Rectal smooth muscle tissue (tissue), 1 donor: ENCODE measurements around the gene DTL.

Experiments
- H3K27ac ChIP-seq: one replicate; pipeline ENCODE4 v1.7.0; 2013; ENCODE audit warnings: low read depth, low read length, inconsistent platforms
- H3K27me3 ChIP-seq: one replicate; pipeline ENCODE4 v1.7.0; 2013; ENCODE audit warnings: low read length; ENCODE audit not compliant: control insufficient read depth, insufficient read depth
- H3K36me3 ChIP-seq: one replicate; pipeline ENCODE4 v1.7.0; 2013; ENCODE audit warnings: low read length; ENCODE audit not compliant: control insufficient read depth, insufficient read depth
- H3K4me1 ChIP-seq: one replicate; pipeline ENCODE4 v1.7.0; 2013; ENCODE audit warnings: low read length; ENCODE audit not compliant: control insufficient read depth, insufficient read depth
- H3K4me3 ChIP-seq: one replicate; pipeline ENCODE4 v1.7.0; 2013; ENCODE audit warnings: low read length
- H3K9ac ChIP-seq: one replicate; pipeline ENCODE4 v1.7.0; 2013; ENCODE audit warnings: low read length

Gene DTL

GRCh38 chr1:212106286-212106792 is 70.8 kb downstream of the DTL start:
- no peak overlapping the region for H3K9ac ChIP-seq
- H3K27me3 ChIP-seq, result no peaks in the 10 kb centered on the region
- H3K36me3 ChIP-seq, result no peaks in the 10 kb centered on the region
- no peak overlapping the region for H3K27ac ChIP-seq
- no peak overlapping the region for H3K4me3 ChIP-seq
- no peaks in the 10 kb centered on the region for H3K4me1 ChIP-seq

DNA sequence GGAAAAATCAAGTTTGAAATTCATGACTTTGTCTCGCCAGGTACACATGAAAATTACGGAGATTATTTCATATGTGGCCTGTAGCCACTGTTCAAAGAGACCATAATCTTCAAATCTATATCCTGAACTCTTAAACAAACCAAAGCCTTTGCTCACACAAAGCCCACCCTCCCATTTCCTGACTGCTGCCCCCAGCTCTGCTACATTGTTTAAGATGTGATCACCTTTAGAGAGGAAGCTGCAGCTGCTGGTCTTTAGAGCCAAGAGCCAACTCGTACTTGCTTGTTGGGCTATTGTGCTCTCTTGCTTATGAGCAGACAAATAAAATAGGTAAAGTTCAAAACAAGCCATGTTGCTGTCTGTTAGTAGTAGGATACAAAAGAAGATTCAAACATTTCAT is 71.9 kb downstream of the DTL start:
- no peak overlapping the region for H3K4me3 ChIP-seq
- no peak overlapping the region for H3K27ac ChIP-seq
- no peak overlapping the region for H3K9ac ChIP-seq
- H3K36me3 ChIP-seq, result no peaks in the 10 kb centered on the region
- H3K27me3 ChIP-seq, result no peaks in the 10 kb centered on the region
- no peaks in the 10 kb centered on the region for H3K4me1 ChIP-seq

- H3K4me1 ChIP-seq, result no peaks in the 10 kb centered on the region
- H3K9ac ChIP-seq, result no peak overlapping the region
- no peaks in the 10 kb centered on the region for H3K27me3 ChIP-seq
- H3K27ac ChIP-seq, result no peak overlapping the region
- H3K36me3 ChIP-seq, result no peaks in the 10 kb centered on the region
- no peak overlapping the region for H3K4me3 ChIP-seq
Observed at GRCh38 chr1:212108187-212108586, 72.6 kb downstream of the DTL start.

DNA sequence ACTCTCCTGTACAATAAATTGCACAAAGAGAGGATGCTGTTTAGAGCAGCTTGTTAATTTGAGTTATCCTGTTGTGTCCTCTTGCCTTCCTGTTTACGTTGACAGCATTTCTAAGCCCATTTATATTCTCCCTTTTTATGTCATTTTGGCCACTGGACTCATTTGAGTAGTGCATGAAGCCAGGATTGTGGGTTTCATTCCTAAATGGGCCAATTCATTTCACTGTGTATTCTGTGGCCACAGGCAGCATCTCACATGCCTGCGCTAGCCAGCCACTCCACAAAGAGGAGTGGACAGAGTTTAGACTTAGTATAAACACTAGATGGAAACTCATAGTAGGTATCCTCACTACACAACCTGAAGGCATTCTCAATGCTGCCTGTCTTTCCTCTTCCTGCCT is 73.4 kb downstream of the DTL start:
- Histone ChIP-seq H3K36me3 (no peaks in the 10 kb centered on the region), H3K4me3 (no peak overlapping the region), H3K4me1 (no peaks in the 10 kb centered on the region), H3K27ac (no peak overlapping the region), H3K27me3 (no peaks in the 10 kb centered on the region), H3K9ac (no peak overlapping the region)

- H3K36me3 ChIP-seq, result no peaks in the 10 kb centered on the region
- H3K27me3 ChIP-seq, result no peaks in the 10 kb centered on the region
- H3K9ac ChIP-seq, result no peak overlapping the region
- H3K4me1 ChIP-seq, result no peaks in the 10 kb centered on the region
- no peak overlapping the region for H3K27ac ChIP-seq
- H3K4me3 ChIP-seq, result no peak overlapping the region
Observed at GRCh38 chr1:212109728-212110127, 74.2 kb downstream of the DTL start.

- Histone ChIP-seq H3K4me3 (no peak overlapping the region), H3K27ac (no peak overlapping the region), H3K4me1 (no peaks in the 10 kb centered on the region), H3K36me3 (no peaks in the 10 kb centered on the region), H3K9ac (no peak overlapping the region), H3K27me3 (no peaks in the 10 kb centered on the region)
Observed at GRCh38 chr1:212110617-212111016, 75.1 kb downstream of the DTL start.

- Histone ChIP-seq H3K4me1 (no peaks in the 10 kb centered on the region), H3K27ac (no peak overlapping the region), H3K9ac (no peak overlapping the region), H3K36me3 (no peaks in the 10 kb centered on the region), H3K27me3 (no peaks in the 10 kb centered on the region), H3K4me3 (no peak overlapping the region)
Observed at GRCh38 chr1:212111536-212111935, 76.0 kb downstream of the DTL start.

DNA sequence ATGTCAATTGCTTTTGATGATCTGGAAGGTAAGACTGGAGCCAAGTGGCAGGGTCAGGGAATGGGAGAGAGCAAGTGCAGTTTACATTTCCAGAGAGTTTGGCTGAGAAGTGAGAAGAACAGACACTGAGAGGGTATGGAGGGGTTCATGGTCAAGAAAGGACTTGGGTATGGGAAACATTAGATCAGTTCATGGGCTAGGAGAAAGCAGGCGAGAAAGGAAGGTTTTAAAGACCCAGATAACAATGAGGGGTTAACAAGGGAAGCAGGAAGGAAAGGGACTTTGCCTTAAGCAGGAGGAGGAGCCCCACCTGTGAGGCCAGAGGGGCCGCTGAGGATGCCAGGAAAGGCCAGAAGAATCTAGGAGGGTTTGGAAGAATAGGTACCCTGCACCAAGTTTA is 78.2 kb downstream of the DTL start:
- no peaks in the 10 kb centered on the region for H3K4me1 ChIP-seq

DNA sequence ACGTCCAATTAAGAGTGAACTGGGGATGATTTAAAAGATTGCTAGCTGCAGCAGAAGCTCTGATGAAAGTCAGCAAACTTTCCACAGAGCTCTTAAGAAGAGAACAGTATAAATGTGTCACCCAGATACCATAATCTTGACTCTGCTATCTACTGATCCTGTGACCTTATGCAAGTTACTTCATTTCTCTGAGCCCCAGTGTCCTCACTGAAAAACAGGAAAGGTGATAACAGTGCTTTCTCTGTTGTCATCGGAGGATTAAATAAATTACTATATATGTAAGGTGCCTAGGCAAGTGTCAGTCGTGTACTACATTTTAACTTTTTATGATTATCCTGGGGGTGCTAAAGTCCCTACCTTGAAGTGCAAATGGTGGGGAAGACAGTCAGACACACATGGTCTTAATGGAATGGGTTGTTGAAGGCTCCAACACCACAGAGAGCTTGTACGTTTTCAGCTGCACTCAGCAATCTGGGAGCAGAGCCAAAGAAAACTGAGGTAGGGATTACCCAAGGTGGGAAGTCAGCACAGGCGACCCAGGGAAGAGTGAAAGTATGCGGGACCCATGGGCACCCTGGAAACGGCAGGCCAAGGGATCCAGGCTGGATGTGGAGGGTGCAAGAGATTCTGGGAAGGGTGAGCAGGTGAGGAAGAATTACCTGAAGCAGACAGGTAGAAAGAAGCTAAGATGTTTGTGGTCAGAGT is 82.8 kb downstream of the DTL start:
- Histone ChIP-seq H3K4me1 (no peaks in the 10 kb centered on the region), H3K27me3 (no peaks in the 10 kb centered on the region), H3K4me3 (no peak overlapping the region), H3K9ac (no peak overlapping the region), H3K27ac (no peak overlapping the region), H3K36me3 (no peaks in the 10 kb centered on the region)

More for the DNA sequence above, 78.2 kb downstream of the DTL start:
- H3K9ac ChIP-seq, result no peak overlapping the region
- H3K36me3 ChIP-seq, result no peaks in the 10 kb centered on the region
- H3K27ac ChIP-seq, result no peak overlapping the region
- no peaks in the 10 kb centered on the region for H3K27me3 ChIP-seq
- no peak overlapping the region for H3K4me3 ChIP-seq

DNA sequence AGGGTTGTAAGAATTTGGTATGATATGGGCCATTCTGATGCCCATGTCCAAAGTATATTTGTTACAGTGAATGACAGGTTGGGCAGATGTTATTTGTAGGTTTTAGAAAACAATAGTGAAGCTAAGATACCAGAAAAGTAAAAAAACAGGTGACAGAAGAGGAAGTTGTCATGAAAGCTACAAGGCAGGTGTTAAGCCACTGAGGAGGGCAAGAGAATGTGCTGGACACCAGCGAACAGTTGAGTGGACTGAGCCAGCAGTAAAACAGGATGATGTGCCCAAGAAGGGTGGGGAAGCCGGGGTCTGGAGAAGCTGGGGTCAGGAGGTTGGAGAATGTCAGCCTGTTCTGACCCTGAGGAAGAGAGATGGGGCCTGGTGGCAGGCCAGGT is 83.3 kb downstream of the DTL start:
- H3K4me1 ChIP-seq, result no peaks in the 10 kb centered on the region
- H3K9ac ChIP-seq, result no peak overlapping the region
- no peaks in the 10 kb centered on the region for H3K27me3 ChIP-seq
- H3K4me3 ChIP-seq, result no peak overlapping the region
- H3K27ac ChIP-seq, result no peak overlapping the region
- H3K36me3 ChIP-seq, result no peaks in the 10 kb centered on the region

GRCh38 chr1:212119397-212119837 is 83.9 kb downstream of the DTL start:
- H3K27ac ChIP-seq, result no peak overlapping the region
- no peak overlapping the region for H3K9ac ChIP-seq
- no peaks in the 10 kb centered on the region for H3K36me3 ChIP-seq
- no peaks in the 10 kb centered on the region for H3K4me1 ChIP-seq
- H3K27me3 ChIP-seq, result no peaks in the 10 kb centered on the region
- no peak overlapping the region for H3K4me3 ChIP-seq

DNA sequence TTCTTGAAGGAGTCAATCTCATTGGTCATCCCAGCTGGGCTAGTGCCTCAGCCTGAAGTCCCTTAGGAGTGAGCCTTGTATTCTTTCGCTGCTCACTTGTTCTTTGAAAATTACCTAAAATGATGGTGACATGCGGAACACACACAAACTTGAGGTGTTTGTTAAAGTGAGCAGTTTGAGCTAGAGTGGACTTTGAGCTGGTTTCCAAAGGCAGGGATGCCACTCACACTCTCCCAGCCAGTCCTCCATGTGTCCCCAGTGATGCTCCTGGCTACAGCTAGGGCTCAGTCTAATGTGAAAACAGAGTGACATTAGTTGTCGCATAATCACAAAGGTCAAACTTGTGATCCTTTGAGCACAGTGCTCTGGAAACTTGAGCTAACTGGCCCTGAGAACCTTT is 84.3 kb downstream of the DTL start:
- H3K9ac ChIP-seq, result no peak overlapping the region
- no peaks in the 10 kb centered on the region for H3K36me3 ChIP-seq
- no peak overlapping the region for H3K4me3 ChIP-seq

DNA sequence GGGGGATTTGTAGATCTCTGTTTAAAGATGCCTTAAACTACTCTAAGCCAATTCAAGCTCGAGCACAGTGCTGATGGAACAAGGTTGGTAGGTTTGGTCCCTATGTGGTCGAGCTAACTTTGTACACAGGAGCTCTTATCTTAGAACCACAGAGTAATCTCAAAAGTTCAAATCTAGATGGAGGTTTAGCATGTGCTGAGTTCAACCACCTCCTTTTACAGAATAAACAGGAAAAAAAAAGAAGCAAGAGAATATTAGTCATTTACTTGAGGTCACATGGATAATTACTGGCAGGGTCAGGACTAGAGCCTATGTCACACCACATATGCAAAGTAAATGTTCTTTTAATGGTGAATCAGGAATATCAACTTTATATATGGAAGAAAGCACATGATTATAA is 86.2 kb downstream of the DTL start:
- no peak overlapping the region for H3K9ac ChIP-seq
- no peak overlapping the region for H3K27ac ChIP-seq
- H3K36me3 ChIP-seq, result no peaks in the 10 kb centered on the region
- H3K27me3 ChIP-seq, result no peaks in the 10 kb centered on the region
- H3K4me3 ChIP-seq, result no peak overlapping the region
- no peaks in the 10 kb centered on the region for H3K4me1 ChIP-seq

More for the DNA sequence above, 84.3 kb downstream of the DTL start:
- no peaks in the 10 kb centered on the region for H3K4me1 ChIP-seq
- no peaks in the 10 kb centered on the region for H3K27me3 ChIP-seq
- no peak overlapping the region for H3K27ac ChIP-seq
